Measurements from ENCODE around the gene CLSTN3. TPM values are rescaled to one million over a fixed set of nuclear protein-coding genes. Genes with fewer than 3 reads are reported as not detected.
A peak's percentile ranks its signal among the peaks of the same experiment; 100 is the strongest.

The CLSTN3 gene
- total and polyA plus RNA-seq, 2 of the 13 experiments (the other 11 are each of a cell fraction or from before 2014, with no cell fraction given) = 26.2 to 94.1 TPM

GRCh38 chr12:7190268-7191055, 60.3 kb downstream of the CLSTN3 start (continued):
- no peak for TF ChIP-seq ZMAT5 (CRISPR knock-in tag; IDR thresholded peaks at IDR 0.05; ENCODE audit: borderline replicate concordance, low read depth)
- TF ChIP-seq SPEN (CRISPR knock-in tag; IDR thresholded peaks at IDR 0.05; ENCODE audit: low read depth) = no peak
- peak; percentile 72 for TF ChIP-seq ZNF883 (CRISPR knock-in tag; IDR thresholded peaks at IDR 0.05; ENCODE audit: not compliant biosample characterization)

- in situ Hi-C loops (cut with HindIII; ENCODE audit: extremely low pct_ligation_motif_present, low pct_unique_long_range_greater_than_20kb) = no loop called here
- Histone ChIP-seq H3K4me3 (replicated peaks in 1 of 3; ENCODE audit: insufficient read depth in 1 of 3, low read depth in 2 of 3, low read length in 3 of 3) (no peak overlapping the region), H3K4me1 (ENCODE audit: insufficient read depth, low read length) (peaks cover 47% of the 10 kb centered on the region), H3K27me3 (ENCODE audit: control insufficient read depth in 1 of 2, insufficient read depth in 2 of 2, low read length in 2 of 2) (no peaks in the 10 kb centered on the region; a peak in 1 of 5 replicates), H3K79me2 (ENCODE audit: insufficient read depth, low read length) (peaks cover 5% of the 10 kb centered on the region), H3K36me3 (replicated peaks in 1 of 2; ENCODE audit: control insufficient read depth in 1 of 2, insufficient read depth in 2 of 2, low read length in 2 of 2) (peaks cover 0 to 14% of the 10 kb centered on the region in 2 experiments; a peak in 2 of 5 replicates), H4K20me1 (ENCODE audit: insufficient read depth, low read length) (no peaks in the 10 kb centered on the region), H3K4me2 (ENCODE audit: low read depth, low read length) (no peak overlapping the region), H3K27ac (ENCODE audit: extremely low read length, insufficient read depth, low read length) (no peak overlapping the region), H2AFZ (ENCODE audit: low read length) (no peak overlapping the region), H3K9ac (ENCODE audit: insufficient read depth, low read depth, low read length) (no peak overlapping the region), H3K9me3 (ENCODE audit: low read length) (no peaks in the 10 kb centered on the region)
- no peak for DNase-seq (ENCODE audit: low spot score)
- no peak for ATAC-seq
- 94% methylated on average over 2 of the region's 2 CpGs for WGBS (ENCODE audit: low lambda C conversion rate)
- no peak for FAIRE-seq
- ChIA-PET CTCF (ENCODE audit: low intra/inter-chr PET ratio, low total read pairs) (interaction anchor here (0.9 kb wide), 1 partner anchor 228 kb away, joined by 3 read pairs; no protein-coding TSS in a partner anchor), POLR2A (no interaction called here)
- intact Hi-C loops (cut with micrococcal nuclease; ENCODE audit: unreplicated experiment) = no loop called here
- BruUV-seq (replicated peaks) = no TSS peak
- TF ChIP-seq ZNF761 (CRISPR knock-in tag; conservative IDR thresholded peaks at IDR 0.05) (no peak), AGO1 (IDR thresholded peaks at IDR 0.05; ENCODE audit: low read depth, low read length, poor library complexity, severe bottlenecking) (no peak), RELA (CRISPR knock-in tag; IDR thresholded peaks at IDR 0.05) (no peak), BCL6 (CRISPR knock-in tag; IDR thresholded peaks at IDR 0.05) (no peak), DBP (CRISPR knock-in tag; IDR thresholded peaks at IDR 0.05; ENCODE audit: not compliant biosample characterization) (no peak), PRDM4 (CRISPR knock-in tag; IDR thresholded peaks at IDR 0.05; ENCODE audit: borderline replicate concordance) (no peak), CHD2 (IDR thresholded peaks at IDR 0.05; ENCODE audit: low read depth, low read length) (no peak), NFKB2 (CRISPR knock-in tag; IDR thresholded peaks at IDR 0.05; ENCODE audit: borderline replicate concordance) (no peak), MNT (IDR thresholded peaks at IDR 0.05) (no peak), ZNF512 (CRISPR knock-in tag; IDR thresholded peaks at IDR 0.05) (no peak), MEF2D (CRISPR knock-in tag; IDR thresholded peaks at IDR 0.05) (no peak), ZNF547 (CRISPR knock-in tag; IDR thresholded peaks at IDR 0.05) (no peak), ZNF12 (CRISPR knock-in tag; IDR thresholded peaks at IDR 0.05) (no peak)
Measured at GRCh38 chr12:7193674-7194073, 63.5 kb downstream of the CLSTN3 start.

Data from HepG2 (cell line).